ENCODE measurements around the gene TSPEAR.
"Not testable (repeated sequence)": the region's sequence is repeated elsewhere in the genome, so short reads cannot be mapped to it uniquely, and the experiment has no call there.

TSPEAR gene

GRCh38 chr21:44503006-44503889 lies 208.1 kb downstream of the TSPEAR start:
- DNase-seq (ENCODE audit: low read depth in 3 of 3) = not testable (repeated sequence)

GRCh38 chr21:44502171-44502958 lies 209.0 kb downstream of the TSPEAR start:
- no peak for DNase-seq (ENCODE audit: low read depth in 3 of 3)

DNA sequence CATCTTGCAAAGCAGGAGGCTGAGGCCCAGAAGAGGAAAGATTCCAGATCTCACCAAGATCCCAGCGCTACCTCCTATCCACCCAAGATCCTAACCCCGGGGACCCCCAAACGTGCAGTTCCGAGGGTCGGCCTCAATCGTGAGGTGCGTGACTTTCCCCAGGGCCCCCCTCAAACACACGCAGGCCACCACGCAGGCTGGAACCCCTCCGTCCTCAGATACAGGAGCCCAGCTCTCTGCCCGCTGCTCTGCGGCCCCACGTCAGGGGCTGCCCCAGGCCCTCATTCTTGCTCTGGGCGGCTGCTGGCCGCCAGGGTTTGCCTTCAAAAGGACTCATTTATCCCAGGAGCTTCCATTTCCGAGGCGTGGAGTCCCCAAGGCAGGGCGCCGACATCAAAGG lies 211.3 kb downstream of the TSPEAR start:
- no peak for DNase-seq (ENCODE audit: low read depth in 3 of 3)

DNA sequence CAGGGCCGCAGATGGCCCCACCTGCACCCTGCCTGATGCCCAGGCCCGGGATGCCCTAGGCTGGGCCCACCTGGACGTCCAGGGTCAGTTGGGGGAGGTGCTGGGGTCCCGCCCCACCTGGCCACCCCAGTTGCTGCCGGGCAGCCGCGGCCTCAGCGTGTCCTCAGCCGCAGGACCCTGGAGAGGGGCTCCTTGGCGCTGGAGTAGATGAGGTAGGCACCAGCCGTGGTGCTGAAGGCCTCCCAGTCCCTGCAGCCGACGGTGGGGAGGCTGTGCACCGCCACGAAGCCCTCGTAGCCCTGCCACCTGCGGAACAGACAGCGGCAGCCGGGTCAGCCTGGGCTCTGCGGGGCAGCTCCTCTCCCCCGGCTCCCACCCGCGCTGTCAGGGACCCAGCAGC lies 211.7 kb downstream of the TSPEAR start:
- no peak for DNase-seq (ENCODE audit: low read depth in 3 of 3)

DNA sequence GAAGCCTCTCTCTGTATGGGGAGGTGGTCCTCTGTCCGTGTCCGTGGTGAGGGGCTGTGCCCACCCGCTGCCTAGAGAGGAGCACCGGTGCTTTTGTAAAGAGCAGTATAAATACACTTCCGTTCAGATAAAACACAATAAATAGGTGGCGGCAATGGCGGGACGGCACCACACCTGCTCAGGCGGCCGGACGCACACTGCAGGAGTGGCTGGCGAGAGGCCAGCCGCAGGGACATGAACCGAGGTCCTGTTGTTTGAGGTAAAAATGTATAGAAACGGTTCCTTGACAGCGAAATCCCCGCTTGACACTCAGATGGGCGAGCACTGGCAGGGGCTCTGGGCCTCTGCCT lies 212.2 kb downstream of the TSPEAR start:
- DNase-seq (ENCODE audit: low read depth in 3 of 3) = no peak

- DNase-seq (ENCODE audit: low read depth in 3 of 3) = no peak
These were observed 212.8 kb downstream of the TSPEAR start for GRCh38 chr21:44498280-44499210.

GRCh38 chr21:44497703-44498126 lies 213.7 kb downstream of the TSPEAR start:
- DNase-seq (ENCODE audit: low read depth in 3 of 3) = no peak

- no peak for DNase-seq (ENCODE audit: low read depth in 3 of 3)
These were observed 214.5 kb downstream of the TSPEAR start for GRCh38 chr21:44496564-44497550.

DNA sequence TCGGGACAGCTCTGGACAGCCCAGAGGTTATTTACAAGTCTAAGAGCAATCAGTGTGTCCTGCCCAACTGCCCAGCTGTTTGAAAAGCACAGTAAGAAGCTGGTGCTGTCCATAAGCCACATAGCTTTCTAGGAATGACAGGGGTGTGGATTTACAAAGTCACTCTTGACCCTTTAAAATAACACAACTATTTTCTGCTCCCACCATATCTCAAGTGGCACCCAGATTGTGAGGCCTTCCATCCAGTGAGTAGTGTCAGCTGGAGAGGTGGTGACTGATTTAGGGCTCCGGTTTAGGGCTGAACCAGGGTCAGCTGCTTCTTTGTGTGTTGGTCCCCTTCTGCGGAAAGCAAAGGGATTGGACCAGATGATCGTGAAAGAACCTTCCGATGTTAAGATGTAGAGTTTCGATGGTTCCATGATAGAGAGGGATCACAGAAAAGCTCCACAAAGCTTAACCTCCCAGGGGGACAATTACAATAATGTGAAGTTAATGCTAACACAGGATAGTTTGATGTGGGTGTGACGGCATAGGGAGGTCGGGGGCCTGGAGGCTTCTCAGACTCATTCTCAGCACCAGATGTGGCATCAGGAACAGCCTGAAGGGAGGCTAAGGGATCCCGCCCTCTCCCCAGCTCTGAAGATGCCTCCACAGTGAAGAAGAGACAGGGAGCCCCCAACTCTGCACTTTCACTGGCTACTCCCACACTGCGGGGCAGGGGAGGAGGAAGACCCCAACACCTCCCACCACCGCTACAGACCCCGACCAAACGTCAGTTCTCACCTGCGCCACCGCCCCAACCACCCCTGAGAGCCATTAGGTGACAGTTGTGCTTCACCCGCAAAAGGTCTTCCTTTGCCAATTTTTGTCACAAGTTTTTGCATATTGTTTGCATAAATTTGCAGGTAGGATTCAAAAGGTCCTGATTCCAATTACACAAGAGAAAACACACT lies 215.5 kb downstream of the TSPEAR start:
- DNase-seq (ENCODE audit: low read depth in 3 of 3) = no peak

GRCh38 chr21:44494956-44495355 lies 216.4 kb downstream of the TSPEAR start:
- no peak for DNase-seq (ENCODE audit: low read depth in 3 of 3)

DNA sequence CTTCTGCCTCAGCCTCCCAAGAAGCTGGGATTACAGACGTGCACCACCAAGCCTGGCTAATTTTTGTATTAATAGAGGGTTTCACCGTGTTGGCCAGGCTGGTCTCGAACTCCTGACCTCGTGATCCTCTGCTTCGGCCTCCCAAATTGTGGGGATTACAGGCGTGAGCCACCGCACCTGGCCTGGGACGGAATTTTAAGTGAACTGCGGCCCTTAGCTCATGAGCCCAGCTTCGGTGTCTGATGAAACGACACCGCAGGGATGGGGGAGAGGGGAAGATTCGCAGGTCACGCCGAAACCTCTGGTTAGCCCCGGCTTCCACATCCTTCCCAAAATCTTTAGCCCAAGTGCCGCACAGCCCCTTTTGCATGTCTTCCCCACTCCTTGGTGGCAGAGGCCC lies 217.0 kb downstream of the TSPEAR start:
- no peak for DNase-seq (ENCODE audit: low read depth in 3 of 3)

DNA sequence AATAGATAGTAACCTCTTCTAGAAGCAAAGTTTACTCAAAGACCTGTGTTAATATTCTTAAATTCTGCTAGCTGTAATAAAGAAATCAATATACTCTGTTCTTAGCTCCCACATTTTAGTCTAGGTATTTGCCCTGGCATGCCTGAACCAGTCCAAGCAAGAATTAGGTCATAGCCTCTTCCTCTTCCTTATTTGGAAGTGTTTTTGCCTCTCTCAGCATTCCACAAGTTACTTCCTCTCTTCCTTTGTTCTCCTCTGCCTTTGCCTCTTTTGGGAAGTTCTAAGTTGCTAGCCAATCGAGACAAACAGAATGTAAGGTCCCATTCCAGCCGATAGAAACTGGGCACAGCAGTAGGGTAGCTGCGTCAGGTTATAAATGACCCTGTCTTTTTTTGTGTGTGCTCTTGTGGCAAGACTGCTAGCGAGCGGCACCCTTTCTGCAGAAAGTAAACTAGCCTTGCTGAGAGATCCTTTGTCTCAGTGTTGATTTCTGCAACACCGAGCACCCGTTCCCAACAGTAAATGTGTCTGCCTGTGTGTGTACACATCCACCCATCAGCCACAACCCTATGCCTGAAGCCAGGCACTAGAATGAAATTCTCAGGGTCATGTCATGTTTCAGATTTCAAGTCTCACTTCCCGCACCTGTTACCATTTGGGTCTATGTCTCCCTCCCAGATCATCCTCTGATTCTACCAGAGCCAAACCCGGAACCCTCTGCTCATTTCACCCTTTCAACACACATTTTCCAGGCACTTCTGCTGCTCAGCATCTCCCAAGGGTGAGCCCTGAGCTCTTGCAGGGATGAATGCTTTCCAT lies 218.6 kb downstream of the TSPEAR start:
- no peak for DNase-seq (ENCODE audit: low read depth in 3 of 3)

DNA sequence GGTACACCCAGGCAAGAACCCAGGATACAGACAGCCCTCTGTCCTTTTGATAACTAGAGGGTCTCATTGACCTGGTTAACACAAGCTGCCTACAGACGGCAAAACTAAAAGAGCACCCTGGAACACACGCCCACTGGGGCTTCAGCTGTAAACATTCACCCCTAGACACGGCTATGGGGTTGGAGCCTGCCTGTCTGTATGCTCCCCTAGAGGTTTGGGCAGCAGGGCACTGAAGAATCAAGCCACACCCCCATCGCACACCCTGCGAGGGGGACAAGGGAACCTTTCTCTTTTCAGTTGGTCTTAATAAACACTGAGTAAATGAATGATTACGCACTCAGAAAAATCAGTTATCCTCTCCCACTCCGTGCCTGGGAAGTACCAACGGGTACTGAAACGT lies 220.6 kb downstream of the TSPEAR start:
- no peak for DNase-seq (ENCODE audit: low read depth in 3 of 3)

DNA sequence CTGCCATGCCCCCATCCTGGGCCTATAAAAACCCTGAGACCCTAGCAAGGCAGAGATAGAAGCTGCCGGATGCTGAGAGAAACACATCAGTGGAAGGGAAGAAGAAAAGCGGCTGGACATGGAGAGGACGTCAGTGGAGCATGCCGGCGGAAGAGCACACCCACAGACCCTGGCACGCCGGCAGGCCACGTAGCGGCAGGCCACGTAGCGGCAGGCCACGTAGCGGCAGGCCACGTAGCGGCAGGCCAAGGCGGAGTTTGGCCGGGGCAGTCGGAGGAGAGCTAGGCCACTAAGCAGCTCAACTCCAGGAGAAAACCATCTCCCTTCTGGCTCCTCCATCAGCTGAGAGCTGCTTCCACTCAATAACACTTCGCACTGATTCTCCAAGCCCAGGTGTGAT lies 221.0 kb downstream of the TSPEAR start:
- no peak for DNase-seq (ENCODE audit: low read depth in 3 of 3)

GRCh38 chr21:44489962-44490361 lies 221.4 kb downstream of the TSPEAR start:
- no peak for DNase-seq (ENCODE audit: low read depth in 3 of 3)

- DNase-seq (ENCODE audit: low read depth in 3 of 3) = peak; percentile 24 to 41 (median 38)
These were observed 223.5 kb downstream of the TSPEAR start for GRCh38 chr21:44487831-44488230.

- DNase-seq (ENCODE audit: low read depth in 3 of 3) = no peak
These were observed 225.1 kb downstream of the TSPEAR start for GRCh38 chr21:44486302-44486701.

DNA sequence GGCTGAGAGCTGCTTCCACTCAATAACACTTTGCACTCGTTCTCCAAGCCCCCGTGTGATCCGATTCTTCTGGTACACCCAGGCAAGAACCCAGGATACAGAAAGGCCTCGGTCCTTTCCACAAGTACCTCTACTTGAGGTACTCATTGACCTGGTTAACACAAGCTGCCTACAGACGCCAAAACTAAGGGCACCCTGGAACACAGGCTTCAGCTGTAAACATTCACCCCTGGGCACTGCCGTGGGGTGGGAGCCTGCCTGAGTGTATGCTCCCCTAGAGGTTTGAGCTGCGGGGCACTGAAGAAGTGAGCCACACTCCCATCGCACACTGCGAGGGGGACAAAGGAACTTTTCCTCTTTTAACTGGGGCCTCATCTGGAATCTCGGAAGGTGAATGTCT lies 225.6 kb downstream of the TSPEAR start:
- no peak for DNase-seq (ENCODE audit: low read depth in 3 of 3)
